Activated CD4-positive, alpha-beta T cell treated with anti-CD3 and anti-CD28 coated beads, Interleukin-2, Interleukin-6, amounts not matched to agents 100 ng/mL and 50 ng/mL, durations not matched to agents 16 hours and 8 hours (primary cell): Measurements from ENCODE around the gene RAD9A.

ENCODE experiments used
- DNase-seq: peaks from one replicate; pipeline ENCODE4 v3.0.0-alpha.2; 2020

The RAD9A gene

DNA sequence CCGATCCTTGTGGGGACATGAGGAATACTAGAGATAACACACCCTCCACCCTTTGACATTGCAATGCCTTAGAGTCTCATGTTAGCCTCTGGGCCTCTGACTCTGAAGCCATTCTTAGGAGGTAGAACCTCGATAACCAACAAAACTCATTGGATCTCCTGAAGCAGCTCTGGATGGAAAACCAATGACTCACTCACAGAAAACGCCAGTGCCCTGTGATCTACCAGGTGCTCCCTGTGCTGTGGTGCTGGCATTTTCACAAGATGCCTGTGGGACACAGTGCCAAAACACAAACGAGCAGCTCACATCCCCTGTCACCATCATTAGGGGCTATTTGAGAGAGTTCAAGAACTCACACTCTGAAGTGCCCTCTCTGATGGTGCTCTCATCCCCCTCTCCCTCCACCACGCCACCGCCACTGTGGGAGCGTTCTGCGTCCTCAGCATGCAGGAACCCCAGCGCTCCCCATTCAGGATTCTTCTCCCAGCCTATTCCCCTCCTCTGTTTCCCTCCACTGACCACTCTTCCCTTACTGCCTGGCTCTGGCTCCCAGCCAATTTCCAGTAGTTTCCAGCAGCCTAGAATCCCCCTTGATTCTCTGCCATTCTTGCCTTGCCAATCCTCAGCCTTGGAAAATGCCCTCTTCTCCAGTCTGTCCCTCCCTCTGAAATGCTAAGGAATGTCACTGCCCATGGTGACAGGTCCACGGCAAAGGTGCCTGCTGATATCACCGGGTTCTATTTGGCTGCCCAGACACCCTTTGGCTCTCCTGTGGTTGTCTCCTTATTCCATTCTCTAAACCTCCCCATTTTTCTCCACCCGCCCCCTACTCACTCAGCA is 33.7 kb upstream of the RAD9A start:
- DNase-seq, result no peak

- DNase-seq, result no peak
These were observed 27.6 kb upstream of the RAD9A start for GRCh38 chr11:67364169-67364568.

DNA sequence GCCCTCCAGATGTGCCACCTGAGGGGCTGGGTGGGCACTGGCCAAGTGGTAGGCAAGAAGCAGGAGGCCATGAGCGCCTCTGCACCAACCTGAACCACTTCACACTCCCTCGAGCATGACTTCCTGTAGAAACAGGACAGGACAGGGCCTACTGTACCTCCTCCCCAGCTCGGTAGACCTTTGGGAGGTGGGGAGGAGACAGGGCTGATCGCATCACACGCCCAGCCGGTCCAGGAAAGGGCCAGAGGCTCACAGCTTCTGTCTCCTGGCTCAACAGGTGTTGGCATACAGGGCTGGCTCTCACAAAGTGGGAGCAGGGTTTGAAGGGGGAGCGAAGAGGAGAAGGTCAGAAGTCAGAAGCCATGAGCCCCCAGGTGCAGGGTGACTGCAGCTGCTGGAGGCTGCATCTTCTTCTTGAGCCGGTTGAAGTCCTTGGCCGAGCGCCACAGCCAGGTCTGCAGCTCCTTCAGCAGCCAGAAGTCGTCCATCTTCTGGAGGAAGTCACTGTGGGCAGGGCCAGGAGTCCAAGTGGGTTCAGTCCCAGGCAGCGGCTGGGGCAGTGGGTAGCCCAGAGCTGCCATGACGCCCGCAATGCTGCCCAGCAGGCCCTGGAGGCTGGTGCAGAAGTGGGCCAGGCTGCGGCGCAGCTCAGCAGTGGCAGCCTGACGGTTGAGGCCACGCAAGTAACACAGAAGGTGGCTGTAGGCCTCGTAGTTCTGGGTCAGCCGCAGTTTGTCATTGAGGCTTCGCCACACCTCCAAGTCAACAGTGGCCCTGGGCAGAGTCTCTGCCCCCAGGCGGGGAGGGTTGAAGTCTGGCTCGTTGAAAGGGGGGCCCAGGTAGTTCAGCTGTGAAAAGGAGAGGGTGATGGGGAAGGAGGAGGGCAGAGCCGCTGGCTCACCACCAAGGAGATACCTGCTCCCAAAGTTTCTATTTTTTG is 26.7 kb upstream of the RAD9A start:
- DNase-seq, result no peak

- no peak for DNase-seq
These were observed 25.9 kb upstream of the RAD9A start for GRCh38 chr11:67365736-67366444.

GRCh38 chr11:67366546-67366945 is 25.2 kb upstream of the RAD9A start:
- no peak for DNase-seq

DNA sequence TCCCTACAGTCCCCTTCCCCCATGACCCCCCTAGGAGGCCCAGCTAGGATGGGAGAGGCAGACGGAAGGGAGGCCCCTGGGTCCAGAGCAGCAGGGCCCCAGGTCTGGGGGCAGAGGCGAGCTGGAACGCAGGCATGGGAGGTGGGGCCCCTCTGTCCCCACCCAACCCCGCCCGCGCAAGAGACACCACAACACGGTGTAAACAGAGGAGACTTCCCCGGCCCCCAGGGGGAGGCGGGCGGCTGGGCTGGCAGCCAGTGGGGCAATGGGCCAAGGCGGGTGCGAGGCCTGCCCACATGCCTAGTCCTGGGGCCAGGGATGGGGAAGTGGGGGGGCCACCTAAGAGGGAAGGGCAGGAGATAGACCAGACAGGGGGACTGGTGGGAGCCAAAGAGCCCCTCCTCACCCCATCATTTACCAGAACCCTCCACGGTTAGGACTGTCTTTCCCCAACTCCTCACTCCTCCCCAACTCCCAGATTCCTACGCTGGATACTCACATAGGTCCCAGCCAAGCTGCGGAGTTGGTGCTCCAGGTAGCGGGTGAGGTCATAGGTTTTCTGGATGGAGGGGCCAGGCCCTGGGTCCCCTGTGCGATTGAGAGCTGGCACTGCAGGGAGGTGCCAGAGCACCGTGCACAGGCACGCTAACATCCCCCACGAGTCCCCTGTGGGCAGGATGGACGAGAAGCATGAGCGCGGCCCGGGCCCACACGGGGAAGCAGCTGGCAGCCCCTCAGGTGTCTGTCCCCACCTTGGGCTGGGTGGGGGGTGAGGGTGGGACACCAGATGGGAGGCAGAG is 24.6 kb upstream of the RAD9A start:
- DNase-seq, result no peak

GRCh38 chr11:67367761-67368227 is 24.0 kb upstream of the RAD9A start:
- DNase-seq, result no peak

- peak; percentile 70 for DNase-seq
These were observed 23.2 kb upstream of the RAD9A start for GRCh38 chr11:67368621-67369020.

DNA sequence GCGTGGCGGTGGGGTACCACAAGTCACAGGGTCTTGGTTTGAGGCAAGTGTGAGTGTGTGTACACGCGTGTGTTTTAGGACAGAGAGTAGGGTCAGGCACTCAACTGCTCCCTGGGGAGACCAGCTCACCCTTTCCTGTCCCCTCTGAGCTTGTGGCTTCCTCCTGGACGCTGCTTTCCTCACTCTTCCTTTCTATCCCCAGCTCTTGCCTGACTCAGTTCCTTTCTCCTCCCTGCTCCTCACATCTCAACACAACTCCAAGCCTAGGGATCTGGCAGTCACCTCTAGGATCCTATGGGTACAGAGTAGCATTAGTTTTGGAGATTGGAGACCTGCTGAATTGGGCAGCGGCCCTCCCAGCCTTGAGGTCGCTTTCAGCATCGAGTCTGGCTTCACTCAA is 22.5 kb upstream of the RAD9A start:
- DNase-seq, result no peak

DNA sequence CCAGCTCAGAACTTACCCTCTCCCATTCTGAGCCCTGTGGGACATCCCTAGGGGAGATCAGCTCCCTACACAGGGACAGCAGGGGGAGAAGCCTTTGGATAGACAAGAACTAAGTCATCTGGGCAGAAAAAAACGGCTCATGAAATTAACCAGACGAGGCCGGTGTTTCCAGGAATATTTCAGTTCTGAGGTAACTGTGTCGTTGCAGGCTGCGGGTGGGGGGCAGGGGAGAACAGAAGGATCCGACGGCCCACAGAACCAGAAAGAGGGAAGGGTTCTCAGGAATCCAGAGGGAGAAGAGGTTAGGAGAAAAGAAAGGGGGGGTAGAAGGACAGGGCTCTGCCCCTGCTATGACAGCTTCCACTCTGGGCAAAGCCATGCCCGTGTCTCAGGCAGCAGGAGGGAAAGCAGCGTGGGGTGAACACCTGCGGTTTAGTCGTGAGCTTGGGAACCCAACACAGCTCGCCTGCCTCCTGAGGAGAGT is 21.9 kb upstream of the RAD9A start:
- no peak for DNase-seq

GRCh38 chr11:67370351-67371076 is 21.3 kb upstream of the RAD9A start:
- DNase-seq, result no peak

DNA sequence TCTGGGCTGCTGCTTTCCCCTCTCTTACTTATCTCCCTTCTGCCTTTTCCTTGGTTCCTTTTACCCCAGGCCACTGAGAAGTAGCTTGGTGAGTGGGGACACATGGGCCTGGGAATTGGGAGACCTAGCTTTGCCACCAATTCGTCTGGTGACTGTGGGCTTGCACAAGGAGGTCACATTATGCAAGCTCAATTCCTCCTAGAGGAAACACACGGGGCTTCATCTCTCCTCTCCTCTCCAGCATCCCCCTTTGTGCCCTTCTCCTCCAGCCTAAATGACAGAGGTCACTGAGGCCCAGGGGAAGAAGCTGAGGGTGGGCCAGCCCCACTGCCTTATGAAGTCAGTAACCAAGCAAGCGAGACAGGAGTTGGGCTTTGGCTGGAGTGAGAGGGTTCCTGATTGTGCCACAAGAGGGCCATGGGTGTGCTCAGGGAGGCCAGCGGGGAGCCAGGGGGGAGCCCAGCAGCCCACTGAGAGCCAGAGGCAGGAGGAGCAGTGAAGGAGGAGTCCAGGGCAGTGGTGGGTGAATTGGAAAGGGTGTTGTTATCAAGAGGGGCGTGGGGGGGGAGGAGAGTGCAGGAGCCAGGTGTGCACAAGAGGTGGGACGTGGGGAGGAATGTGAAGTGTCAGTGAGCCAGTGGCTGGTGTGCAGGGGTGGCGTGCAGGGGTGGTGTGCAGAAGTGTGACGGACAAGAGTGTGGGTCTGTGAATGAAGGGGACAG is 20.4 kb upstream of the RAD9A start:
- no peak for DNase-seq

DNA sequence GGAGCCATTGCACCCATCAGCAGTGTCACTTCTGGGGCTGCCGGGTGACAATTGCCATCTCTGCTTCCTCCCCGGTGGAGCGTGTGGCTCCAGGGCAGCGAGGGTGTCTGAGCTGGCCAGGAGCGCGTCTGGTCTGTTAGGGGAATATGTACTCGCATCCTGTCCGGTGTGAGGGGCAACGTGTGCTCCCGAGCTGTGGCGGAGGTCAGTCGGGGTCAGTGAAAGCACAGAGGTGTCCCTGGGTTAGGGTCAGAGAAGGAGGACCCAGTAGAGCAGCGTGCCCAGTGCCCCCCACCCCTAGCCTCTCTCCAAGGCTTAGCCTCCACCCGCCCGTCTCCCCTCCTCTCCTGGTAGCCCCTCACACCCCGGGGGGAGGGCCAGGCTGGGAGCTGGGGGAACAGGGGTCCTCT is 19.9 kb upstream of the RAD9A start:
- no peak for DNase-seq

- DNase-seq, result no peak
These were observed 19.3 kb upstream of the RAD9A start for GRCh38 chr11:67372321-67372992.

DNA sequence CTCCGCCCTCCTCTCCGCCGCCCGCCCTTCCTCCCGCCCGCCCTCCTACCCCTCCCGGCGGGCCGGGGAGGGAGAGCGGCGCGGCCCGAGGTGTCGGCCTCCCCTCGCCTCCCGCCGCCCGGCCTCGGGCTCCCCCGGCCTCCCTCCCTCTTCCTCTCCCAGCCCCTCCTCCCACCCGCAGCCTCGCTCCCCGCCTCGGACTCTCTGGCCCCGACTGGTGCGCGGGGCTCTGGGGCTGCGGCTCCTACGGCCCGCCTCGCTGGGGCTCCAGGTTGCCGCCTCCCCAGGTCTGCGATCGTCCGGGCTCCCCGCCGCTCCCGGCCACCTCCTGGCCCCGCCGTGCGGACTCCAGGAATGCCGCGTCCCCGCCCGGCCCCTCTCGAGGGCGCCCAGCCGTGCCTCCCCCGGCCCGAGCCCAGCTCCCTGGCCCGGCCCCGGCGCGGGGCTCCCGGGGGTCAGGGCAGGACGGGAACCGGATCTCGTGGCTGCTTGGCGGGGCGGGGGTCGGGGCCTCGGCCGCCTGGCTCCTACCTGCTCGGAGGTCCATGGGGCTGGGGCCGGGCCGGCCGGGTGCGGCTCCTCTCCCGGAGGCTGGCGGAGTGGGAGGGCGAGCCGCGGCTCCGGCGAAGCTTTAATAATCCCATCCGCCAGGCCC is 18.7 kb upstream of the RAD9A start, which contains the start of gene CLCF1:
Gene CLCF1, minus strand, starts transcription at position 606 of the 655 bp plus-strand sequence. Its CDS starts 59 bp downstream, at position 547.
- no peak for DNase-seq

DNA sequence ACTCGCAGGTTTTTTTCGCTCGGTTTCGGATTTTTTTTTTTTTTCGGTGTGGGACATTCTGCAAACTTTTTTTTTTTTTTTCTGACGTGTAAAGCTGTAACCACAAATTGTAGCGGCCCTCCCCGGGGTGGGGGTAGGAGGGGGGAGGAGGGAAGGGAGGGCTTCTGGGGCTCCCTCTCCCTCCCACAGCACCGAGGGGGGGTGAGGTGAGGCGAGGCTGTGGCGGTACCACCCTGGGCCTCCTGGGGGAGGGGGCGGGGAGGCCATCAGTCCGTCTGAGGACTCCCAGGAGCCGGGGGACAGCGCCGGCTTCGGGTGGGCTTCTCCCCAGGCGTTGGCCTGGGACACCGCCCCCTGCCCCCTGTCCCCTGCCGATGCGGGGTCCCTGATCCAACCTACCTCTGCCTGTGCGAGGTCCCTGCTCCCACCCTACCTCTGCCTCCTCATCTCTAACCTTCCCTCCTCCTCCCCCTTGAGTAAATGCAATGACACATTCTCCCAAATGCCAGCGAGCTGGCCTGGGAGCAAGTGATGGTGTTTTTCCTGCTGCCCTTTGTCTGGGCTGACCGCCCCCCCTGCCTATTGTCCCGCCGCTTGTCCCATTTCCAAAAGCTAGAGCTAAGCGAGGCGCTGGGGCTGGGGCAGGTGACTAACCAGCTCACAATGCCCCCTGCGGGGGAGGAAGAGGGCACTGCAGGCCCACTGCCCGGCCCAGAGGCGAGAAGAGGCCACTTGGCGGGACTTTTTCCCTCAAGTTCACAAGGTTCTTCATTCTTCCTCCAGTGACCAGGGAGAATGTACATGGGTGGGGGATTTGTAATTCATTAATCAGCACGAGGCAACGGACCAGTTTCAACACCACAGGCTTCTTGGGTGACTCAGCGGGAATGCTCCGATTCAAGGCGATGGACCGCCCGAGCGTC is 17.9 kb upstream of the RAD9A start:
- peak; percentile 45 for DNase-seq

GRCh38 chr11:67374571-67375281 is 17.1 kb upstream of the RAD9A start:
- no peak for DNase-seq
